OCI-LY7 (cell line): ENCODE measurements around the gene NPIPB8.

Experiments used
- CTCF ChIP-seq: fragments of 200-600 bp; sonication (generic); conservative IDR thresholded peaks from 2 replicates; pipeline ENCODE4 v1.5.1; 2014; ENCODE audit warnings: mild to moderate bottlenecking, antibody characterized with exemption, low read length, moderate library complexity, mixed read lengths
- EZH2phosphoT487 ChIP-seq: fragments of 200-600 bp; sonication (generic); IDR thresholded peaks from 2 replicates; pipeline ENCODE4 v1.6.1; 2018; ENCODE audit warnings: low read depth, borderline replicate concordance, mild to moderate bottlenecking, mixed run types, antibody characterized with exemption, low read length, moderate library complexity, mixed read lengths

- no peak for TF ChIP-seq EZH2phosphoT487
- TF ChIP-seq CTCF, result no peak
Measured at GRCh38 chr16:28609631-28610594, 28.0 kb upstream of the NPIPB8 start, which contains the start of gene SULT1A1.
